K562 (cell line): ENCODE data around the gene SRPK2. TPM values are rescaled to one million over a fixed set of nuclear protein-coding genes. Genes with fewer than 3 reads are reported as not detected.

ENCODE experiments used
- ATAC-seq: fragments of 200-7000 bp; cut with Tn5 transposase; 3 replicates; pipeline ENCODE4 v1.9.1; 2020; ENCODE audit warnings: moderate library complexity
- BruUV-seq: library from RNA; stranded (reverse); fragments of 400-500 nt; replicated peaks from 2 replicates; lab custom pipeline; 2021; lab: Mats Ljungman, UMichigan
- CTCF ChIA-PET: fragments of 300-600 bp; formaldehyde crosslinking; extraction: SDS; loops from one replicate; lab custom pipeline; 2021; ENCODE audit warnings: low intra/inter-chr PET ratio; lab: Yijun Ruan, JAX
- POLR2A ChIA-PET: fragments of 300-600, 350-650 bp; sonication (Branson Sonifier 250); formaldehyde crosslinking; extraction: SDS; loops from one replicate; lab custom pipeline; 2021; ENCODE audit warnings: antibody characterized with exemption, inconsistent platforms; lab: Yijun Ruan, JAX
- DNase-seq, 4 experiments: peaks; one replicate each; pipeline versions ENCODE4 v3.0.0 to v3.0.0-alpha.2; 2011 to 2018; ENCODE audit warnings: low spot score in 3 of 4, mixed read lengths in 3 of 4; ENCODE audit errors: extremely low read depth in 1 of 4
- FAIRE-seq: peaks from 2 replicates; lab custom pipeline; 2011; peaks lifted over from hg19 to GRCh38; lab: Jason Lieb, UNC
- H2AFZ ChIP-seq: 2 replicates; pipeline ENCODE4 v1.6.0; 2011; ENCODE audit warnings: low read depth, low read length, control low read depth, inconsistent platforms
- H3K27ac ChIP-seq: fragments of 200-600 bp; 3 replicates; pipeline ENCODE4 v1.8.0; 2011; ENCODE audit warnings: low read depth, mild to moderate bottlenecking, control low read depth, inconsistent platforms, low read length, moderate library complexity, mixed read lengths; ENCODE audit errors: extremely low read depth
- H3K27me3 ChIP-seq, 2 experiments: fragments of 300-600 bp in 1 of 2; 2 replicates in 1 of 2; 3 replicates in 1 of 2; pipeline versions ENCODE4 v1.6.0 to v1.8.0; 2011; ENCODE audit warnings: inconsistent platforms in 2 of 2, low read length in 2 of 2, mild to moderate bottlenecking in 1 of 2, mixed read lengths in 1 of 2, moderate library complexity in 1 of 2; ENCODE audit not compliant: control insufficient read depth in 2 of 2, insufficient read depth in 2 of 2
- H3K36me3 ChIP-seq: fragments of 300-600 bp; 3 replicates; pipeline ENCODE4 v1.8.0; 2011; ENCODE audit warnings: mild to moderate bottlenecking, low read length, inconsistent platforms; ENCODE audit not compliant: control insufficient read depth, insufficient read depth
- H3K4me1 ChIP-seq, 2 experiments: fragments of 200-600 bp in 1 of 2; replicated peaks in 1 of 2; 2 replicates in 1 of 2; 3 replicates in 1 of 2; pipeline versions ENCODE4 v1.5.1 to v1.8.0; 2011; ENCODE audit warnings: inconsistent platforms in 2 of 2, low read length in 2 of 2, mild to moderate bottlenecking in 1 of 2, mixed read lengths in 1 of 2, moderate library complexity in 1 of 2; ENCODE audit not compliant: control insufficient read depth in 2 of 2, insufficient read depth in 2 of 2
- H3K4me2 ChIP-seq: 2 replicates; pipeline ENCODE4 v1.6.1; 2011; ENCODE audit warnings: low read length, control low read depth, inconsistent platforms, mixed read lengths; ENCODE audit not compliant: insufficient read depth
- H3K4me3 ChIP-seq: fragments of 200-600 bp; sonication (generic), shearing (Covaris generic); 2 replicates; pipeline ENCODE4 v1.5.1; 2016; ENCODE audit warnings: control low read depth, inconsistent platforms
- H3K79me2 ChIP-seq: fragments of 200-600 bp; 3 replicates; pipeline ENCODE4 v1.8.0; 2011; ENCODE audit warnings: low read length, inconsistent platforms; ENCODE audit not compliant: control insufficient read depth, insufficient read depth
- H3K9ac ChIP-seq, 2 experiments: 2 replicates each; pipeline versions ENCODE4 v1.6.0 to v1.6.1; 2011; ENCODE audit warnings: low read depth in 2 of 2, low read length in 2 of 2, control low read depth in 1 of 2, inconsistent platforms in 1 of 2, mild to moderate bottlenecking in 1 of 2, mixed read lengths in 1 of 2; ENCODE audit not compliant: insufficient read depth in 1 of 2
- H3K9me1 ChIP-seq: one replicate; pipeline ENCODE4 v1.6.0; 2011; ENCODE audit warnings: inconsistent platforms, mild to moderate bottlenecking, low read length, moderate library complexity; ENCODE audit not compliant: control insufficient read depth, insufficient read depth
- H3K9me3 ChIP-seq: replicated peaks from 2 replicates; pipeline ENCODE4 v1.5.1; 2011; ENCODE audit warnings: low read depth, low read length, inconsistent platforms; ENCODE audit not compliant: control insufficient read depth, insufficient read depth
- H4K20me1 ChIP-seq: replicated peaks from 2 replicates; pipeline ENCODE4 v1.6.1; 2011; ENCODE audit warnings: low read length, inconsistent platforms, mixed read lengths; ENCODE audit not compliant: control insufficient read depth, insufficient read depth
- ETV5 ChIP-seq: sonication (generic); formaldehyde crosslinking; IDR thresholded peaks from 2 replicates; pipeline ENCODE4 v1.4.0; 2020; ENCODE audit warnings: low read depth, mild to moderate bottlenecking, missing genetic modification reagents
- MITF ChIP-seq: IDR thresholded peaks from 2 replicates; pipeline ENCODE4 v1.6.1; 2014; ENCODE audit warnings: antibody characterized with exemption
- PRPF4 ChIP-seq: fragments of 200-400 bp; formaldehyde crosslinking; IDR thresholded peaks from one replicate; pipeline ENCODE4 v1.6.1; 2017; ENCODE audit warnings: low read length, low read depth, mild to moderate bottlenecking; ENCODE audit not compliant: insufficient read depth, poor library complexity, severe bottlenecking
- ZBTB5 ChIP-seq: fragments of 450-650 bp; IDR thresholded peaks from 2 replicates; pipeline ENCODE4 v1.6.1; 2017; ENCODE audit warnings: antibody characterized with exemption
- ZFP36 ChIP-seq: fragments of 150-350 bp; IDR thresholded peaks from 2 replicates; pipeline ENCODE4 v1.6.1; 2018; ENCODE audit warnings: low read length, low read depth; ENCODE audit not compliant: partially characterized antibody
- ZNF518B ChIP-seq: fragments of 250-450 bp; sonication (Bioruptor Pico); IDR thresholded peaks from 2 replicates; pipeline ENCODE4 v1.5.0; 2021; ENCODE audit warnings: mild to moderate bottlenecking, moderate library complexity
- ZNF780A ChIP-seq: fragments of 250-450 bp; sonication (Bioruptor Pico); IDR thresholded peaks from 2 replicates; pipeline ENCODE4 v1.5.0; 2021; ENCODE audit warnings: mild to moderate bottlenecking
- ZNF830 ChIP-seq: fragments of 250-450 bp; sonication (Bioruptor Pico); IDR thresholded peaks from 2 replicates; pipeline ENCODE4 v1.5.0; 2021; ENCODE audit warnings: mild to moderate bottlenecking
- WGBS: fragments of 100-300 bp; shearing (Covaris generic); methylation state at CpG from one replicate; pipeline ENCODE4 v1.1.6; 2016; ENCODE audit warnings: low coverage, mixed read lengths; ENCODE audit not compliant: insufficient coverage; ENCODE audit errors: missing lambda C conversion rate; 5-methylcytosine and 5-hydroxymethylcytosine counted together
- in situ Hi-C: fragments of 300-500 bp; cut with MboI; formaldehyde crosslinking; loops from 4 replicates; pipeline ENCODE4 v1.15.0; 2018; ENCODE audit warnings: inconsistent platforms, mixed read lengths
- intact Hi-C: fragments of 100-400 bp; cut with micrococcal nuclease; formaldehyde crosslinking; loops from 2 replicates; pipeline ENCODE4 v1.14.2; 2022
- polyA plus RNA-seq, 8 experiments: library from polyadenylated mRNA; depleted of rRNA in 4 of 8; stranded (reverse) in 5 of 8; unstranded in 3 of 8; fragments of >200 nt; fragmentation: Nextera tagmentation in 2 of 8; fragmentation: Illumina TruSeq in 1 of 8; extraction: Ambion mirVana in 2 of 8; extraction: Trizol in 1 of 8; gene quantifications; 2 replicates each; pipeline versions ENCODE4 v1.2.1 to v1.2.3, GENCODE V29; 2011 to 2014; ENCODE audit warnings: inconsistent platforms in 1 of 8, missing spikeins in 1 of 8
- total RNA-seq, 7 experiments: library from RNA; depleted of rRNA in 6 of 7; stranded (reverse); fragments of >200 nt in 6 of 7; fragmentation: Illumina TruSeq in 2 of 7; extraction: Trizol in 2 of 7; gene quantifications; 2 replicates each; pipeline versions ENCODE4 v1.2.1 to v1.2.3, GENCODE V29; 2011 to 2021; ENCODE audit warnings: low replicate concordance in 1 of 7

SRPK2 gene
- total and polyA plus RNA-seq, 9 of the 15 experiments (the other 6 are each of a cell fraction or from before 2014, with no cell fraction given) = 21.5 to 44.7 (median 33.3) TPM

DNA sequence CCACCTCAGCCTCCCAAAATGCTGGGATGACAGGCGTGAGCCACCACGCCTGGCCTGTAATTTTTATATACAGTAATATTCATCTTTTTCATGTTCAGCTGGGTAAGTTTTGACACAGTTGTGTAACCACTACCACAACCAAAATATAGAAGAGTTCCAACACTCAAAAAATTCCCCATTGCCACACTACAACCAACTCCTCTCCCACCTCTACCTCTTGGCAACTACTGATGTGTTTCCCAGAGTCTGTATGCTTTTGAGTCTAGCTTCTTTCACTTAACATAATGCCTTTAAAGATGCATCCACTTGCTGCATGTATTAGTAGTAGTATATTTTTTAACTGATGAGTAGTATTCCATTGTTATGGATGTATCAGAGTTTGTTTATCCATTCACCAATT, 90.7 kb downstream of the SRPK2 start:
- Histone ChIP-seq H4K20me1 (0 out of 2 replicates have a peak, but pooled peaks cover 6% of the 10 kb centered on the region), H3K36me3 (no peaks in the 10 kb centered on the region), H3K79me2 (peaks cover 26% of the 10 kb centered on the region; the same call in 2 of the 3 replicates), H3K4me1 (peaks cover 0 to 9% of the 10 kb centered on the region in 2 experiments; a peak in 3 of 5 replicates), H3K4me3 (no peak overlapping the region), H3K27me3 (no peaks in the 10 kb centered on the region), H3K9me1 (no peaks in the 10 kb centered on the region), H2AFZ (no peak overlapping the region), H3K9ac (no peak overlapping the region), H3K4me2 (no peak overlapping the region), H3K27ac (no peak overlapping the region), H3K9me3 (no peaks in the 10 kb centered on the region)
- in situ Hi-C loops = no loop called here
- ChIA-PET CTCF (no interaction called here), POLR2A (interaction anchor here (1.1 kb wide), 1 partner anchor 27 kb away, joined by 3 read pairs; no protein-coding TSS in a partner anchor)
- WGBS = 87% methylated on average over 2 of the region's 2 CpGs
- DNase-seq = no peak
- TF ChIP-seq PRPF4 = no peak
- no peak for TF ChIP-seq ZNF518B (CRISPR knock-in tag)
- TF ChIP-seq ZNF830 (CRISPR knock-in tag) = no peak
- TF ChIP-seq MITF = no peak
- TF ChIP-seq ZFP36 = peak; percentile 28
- no peak for TF ChIP-seq ZNF780A
- TF ChIP-seq ZBTB5 = no peak
- no peak for TF ChIP-seq ETV5 (CRISPR knock-in tag)
- intact Hi-C loops = no loop called here
- no TSS peak for BruUV-seq
- ATAC-seq = no peak
- no peak for FAIRE-seq
